SHP77 treated with DMSO at 0.1 percent for 48 hours (cell line): ENCODE results near the gene WWP2.
"Not testable (repeated sequence)": the region's sequence is repeated elsewhere in the genome, so short reads cannot be mapped to it uniquely, and the experiment has no call there.

ENCODE experiments used
- DNase-seq: peaks from one replicate; lab custom pipeline; 2025; lab: John Stamatoyannopoulos, UW

The WWP2 gene

GRCh38 chr16:69951017-69951671, 189.0 kb downstream of the WWP2 start, which contains the start of gene CLEC18A:
Gene CLEC18A, plus strand, starts transcription at chr16:69951334. Its CDS starts 33 bp downstream, at chr16:69951367.
- not testable (repeated sequence) for DNase-seq

- not testable (repeated sequence) for DNase-seq
Measured at GRCh38 chr16:69951672-69952031, 189.5 kb downstream of the WWP2 start.

- not testable (repeated sequence) for DNase-seq
Measured at GRCh38 chr16:69952116-69952515, 190.0 kb downstream of the WWP2 start.

- not testable (repeated sequence) for DNase-seq
Measured at GRCh38 chr16:69952572-69953355, 190.6 kb downstream of the WWP2 start.

GRCh38 chr16:69954241-69954640, 192.1 kb downstream of the WWP2 start:
- DNase-seq: not testable (repeated sequence)

GRCh38 chr16:69963312-69963711, 201.2 kb downstream of the WWP2 start:
- not testable (repeated sequence) for DNase-seq

- DNase-seq: not testable (repeated sequence)
Measured at GRCh38 chr16:69964960-69965660, 203.0 kb downstream of the WWP2 start.

- DNase-seq: not testable (repeated sequence)
Measured at GRCh38 chr16:69965661-69966054, 203.5 kb downstream of the WWP2 start.

GRCh38 chr16:69967688-69968087, 205.6 kb downstream of the WWP2 start:
- DNase-seq: not testable (repeated sequence)

GRCh38 chr16:69968125-69968524, 206.0 kb downstream of the WWP2 start:
- DNase-seq: not testable (repeated sequence)

- not testable (repeated sequence) for DNase-seq
Measured at GRCh38 chr16:69969657-69970056, 207.5 kb downstream of the WWP2 start.

GRCh38 chr16:69972120-69972519, 210.0 kb downstream of the WWP2 start:
- not testable (repeated sequence) for DNase-seq

- DNase-seq: not testable (repeated sequence)
Measured at GRCh38 chr16:69972935-69973334, 210.8 kb downstream of the WWP2 start.

GRCh38 chr16:69985196-69985595, 223.1 kb downstream of the WWP2 start:
- DNase-seq: not testable (repeated sequence)
